GM19025 (cell line): ENCODE data around the gene DDX5.

ENCODE experiments used
- ATAC-seq: cut with Tn5 transposase; IDR thresholded peaks from one replicate; pipeline ENCODE4 v1.9.1; 2021; ENCODE audit warnings: mild to moderate bottlenecking, low read depth, moderate library complexity; ENCODE audit not compliant: unreplicated experiment

DDX5 gene

GRCh38 chr17:64509179-64509578 lies 3.1 kb upstream of the DDX5 start:
- ATAC-seq: no peak

- no peak for ATAC-seq
Measured at GRCh38 chr17:64508683-64509082, 2.6 kb upstream of the DDX5 start.

GRCh38 chr17:64507413-64507782 lies 1.3 kb upstream of the DDX5 start:
- no peak for ATAC-seq

GRCh38 chr17:64506576-64507412 lies 705 bp upstream of the DDX5 start, which contains the start of gene CEP95:
CEP95 (plus strand) TSS chr17:64506977; CDS start chr17:64507098, 121 bp downstream.
- ATAC-seq: peak; percentile 49

GRCh38 chr17:64505340-64506200 lies 519 bp downstream of the DDX5 start:
- no peak for ATAC-seq

GRCh38 chr17:64504769-64505339 lies 1.2 kb downstream of the DDX5 start:
- no peak for ATAC-seq

GRCh38 chr17:64503821-64504768 lies 2.0 kb downstream of the DDX5 start:
- ATAC-seq: no peak

GRCh38 chr17:64503341-64503740 lies 2.7 kb downstream of the DDX5 start:
- ATAC-seq: no peak

- no peak for ATAC-seq
Measured at GRCh38 chr17:64502809-64503208, 3.3 kb downstream of the DDX5 start.

- no peak for ATAC-seq
Measured at GRCh38 chr17:64502021-64502420, 4.1 kb downstream of the DDX5 start.

- no peak for ATAC-seq
Measured at GRCh38 chr17:64500862-64501765, 5.0 kb downstream of the DDX5 start.

GRCh38 chr17:64500487-64500859 lies 5.6 kb downstream of the DDX5 start:
- no peak for ATAC-seq

GRCh38 chr17:64499805-64500486 lies 6.1 kb downstream of the DDX5 start:
- no peak for ATAC-seq

- ATAC-seq: no peak
Measured at GRCh38 chr17:64498308-64499203, 7.5 kb downstream of the DDX5 start.

GRCh38 chr17:64497565-64498035 lies 8.5 kb downstream of the DDX5 start:
- no peak for ATAC-seq

- peak; percentile 73 for ATAC-seq
Measured at GRCh38 chr17:64496786-64497564, 9.1 kb downstream of the DDX5 start, which contains the start of gene POLG2. POLG2 (minus strand) TSS chr17:64497054; CDS start chr17:64496968, 86 bp downstream.
